ENCODE results near the gene FAM53B. TPM values are rescaled to one million over a fixed set of nuclear protein-coding genes. Genes with fewer than 3 reads are reported as not detected.

FAM53B gene
- total RNA-seq, 3 donors from 2014 or later = 17.0 to 39.7 (median 22.8) TPM

- Histone ChIP-seq H3K36me3 (no peaks in the 10 kb centered on the region), H3K9me3 (no peaks in the 10 kb centered on the region), H3K4me1 (peaks cover 7 to 13% of the 10 kb centered on the region in 2 donors), H3K27me3 (no peaks in the 10 kb centered on the region), H3K4me3 (no peak overlapping the region), H3K27ac (peak overlapping the region in 1 of 2 donors; percentile 33)
- no peak for DNase-seq (ENCODE audit: low spot score in 2 of 2)
- intact Hi-C loops (cut with DNase I; ENCODE audit: low total_unique reads) = loop anchor here (5.0 kb wide), 1 partner anchor 870 kb away; no protein-coding TSS in a partner anchor
- TF ChIP-seq CTCF (IDR thresholded peaks at IDR 0.05) (no peak), POLR2A (IDR thresholded peaks at IDR 0.05) (no peak), POLR2AphosphoS5 (IDR thresholded peaks at IDR 0.05) (no peak)
These were observed 102.0 kb downstream of the FAM53B start for GRCh38 chr10:124642088-124642710.

GRCh38 chr10:124641282-124642087, 102.7 kb downstream of the FAM53B start:
- H3K4me3 ChIP-seq = peak overlapping the region in 1 of 3 donors; percentile 0
- peak overlapping the region; percentile 33 to 48 for H3K27ac ChIP-seq
- no peaks in the 10 kb centered on the region for H3K36me3 ChIP-seq
- peaks cover 7 to 13% of the 10 kb centered on the region in 2 donors for H3K4me1 ChIP-seq
- DNase-seq (ENCODE audit: low spot score in 2 of 2) = no peak
- H3K27me3 ChIP-seq = no peaks in the 10 kb centered on the region
- intact Hi-C loops (cut with DNase I; ENCODE audit: low total_unique reads) = loop anchor here (5.0 kb wide), 1 partner anchor 871 kb away; no protein-coding TSS in a partner anchor
- TF ChIP-seq POLR2AphosphoS5 (IDR thresholded peaks at IDR 0.05) (no peak), POLR2A (IDR thresholded peaks at IDR 0.05) (no peak), CTCF (IDR thresholded peaks at IDR 0.05) (no peak)
- H3K9me3 ChIP-seq = no peaks in the 10 kb centered on the region

GRCh38 chr10:124640538-124641231, 103.5 kb downstream of the FAM53B start:
- intact Hi-C loops (cut with DNase I; ENCODE audit: low total_unique reads) = loop anchor here (5.0 kb wide), 1 partner anchor 872 kb away; no protein-coding TSS in a partner anchor
- Histone ChIP-seq H3K4me3 (peak overlapping the region in 1 of 3 donors; percentile 0), H3K4me1 (peaks cover 7 to 13% of the 10 kb centered on the region in 2 donors), H3K36me3 (no peaks in the 10 kb centered on the region), H3K9me3 (no peaks in the 10 kb centered on the region), H3K27me3 (no peaks in the 10 kb centered on the region), H3K27ac (peak overlapping the region; percentile 33 to 48)
- no peak for DNase-seq (ENCODE audit: low spot score in 2 of 2)
- no peak for TF ChIP-seq POLR2A (IDR thresholded peaks at IDR 0.05)
- TF ChIP-seq POLR2AphosphoS5 (IDR thresholded peaks at IDR 0.05) = no peak
- TF ChIP-seq CTCF (IDR thresholded peaks at IDR 0.05) = no peak

GRCh38 chr10:124640056-124640455, 104.1 kb downstream of the FAM53B start:
- DNase-seq (ENCODE audit: low spot score in 2 of 2) = no peak
- TF ChIP-seq POLR2A (IDR thresholded peaks at IDR 0.05) (no peak), CTCF (IDR thresholded peaks at IDR 0.05) (no peak), POLR2AphosphoS5 (IDR thresholded peaks at IDR 0.05) (no peak)
- H3K27me3 ChIP-seq = no peaks in the 10 kb centered on the region
- peak overlapping the region in 1 of 2 donors; percentile 33 for H3K27ac ChIP-seq
- no peaks in the 10 kb centered on the region for H3K36me3 ChIP-seq
- H3K4me1 ChIP-seq = peaks cover 7 to 13% of the 10 kb centered on the region in 2 donors
- intact Hi-C loops (cut with DNase I; ENCODE audit: low total_unique reads) = loop anchor here (5.0 kb wide), 1 partner anchor 872 kb away; no protein-coding TSS in a partner anchor
- H3K4me3 ChIP-seq = no peak overlapping the region
- no peaks in the 10 kb centered on the region for H3K9me3 ChIP-seq

All from breast epithelium (tissue), 4 donors.